ENCODE measurements around the gene BARHL2.

Gene BARHL2

DNA sequence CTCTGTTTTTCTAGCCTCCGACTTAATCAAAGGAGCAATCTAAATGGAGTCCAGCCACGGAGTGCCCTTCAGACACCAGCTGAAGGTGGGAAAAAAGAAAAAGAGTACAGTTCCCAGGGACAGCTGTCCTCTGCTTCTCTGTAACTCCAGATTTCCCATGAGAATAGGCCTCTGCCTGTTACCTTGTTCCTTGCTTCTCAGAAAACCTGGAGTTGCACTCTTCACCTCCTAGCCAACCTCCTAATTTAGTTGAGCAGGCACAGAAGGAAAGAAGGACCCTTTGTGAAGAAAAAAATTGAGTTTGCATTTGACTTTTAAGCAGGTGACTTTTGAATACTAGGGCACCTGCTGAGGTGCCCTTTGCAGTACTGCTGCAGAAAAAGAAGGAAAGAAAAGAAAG is 8.3 kb downstream of the BARHL2 start:
- no peak overlapping the region for H3K27ac ChIP-seq

DNA sequence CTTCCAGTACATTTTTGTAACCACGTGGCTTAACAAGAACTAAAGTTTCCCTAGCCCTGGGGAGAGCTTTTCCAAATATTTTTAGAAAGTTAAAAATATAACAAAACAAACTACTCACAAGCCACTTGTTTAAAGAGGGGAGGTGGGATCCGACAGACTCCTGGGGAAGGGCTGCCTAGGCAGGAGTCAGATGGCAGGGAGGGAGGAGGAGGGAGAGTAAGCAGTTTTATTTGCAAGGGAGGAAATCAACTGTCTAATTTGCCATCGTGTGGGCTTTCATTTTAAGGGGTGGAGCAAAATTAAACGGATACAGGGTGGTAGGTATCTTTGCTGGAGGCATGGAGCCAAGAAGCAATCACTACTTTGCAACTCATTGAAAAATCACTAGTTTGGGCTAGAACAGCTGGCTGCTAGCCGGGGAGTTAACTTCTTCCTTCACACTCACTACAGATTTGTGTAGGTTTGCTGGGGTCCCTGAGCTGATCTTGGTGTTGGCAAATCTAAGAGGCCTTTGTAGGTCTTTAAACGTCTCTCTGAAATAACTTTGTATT is 8.8 kb downstream of the BARHL2 start:
- TF ChIP-seq, protein P1, sequence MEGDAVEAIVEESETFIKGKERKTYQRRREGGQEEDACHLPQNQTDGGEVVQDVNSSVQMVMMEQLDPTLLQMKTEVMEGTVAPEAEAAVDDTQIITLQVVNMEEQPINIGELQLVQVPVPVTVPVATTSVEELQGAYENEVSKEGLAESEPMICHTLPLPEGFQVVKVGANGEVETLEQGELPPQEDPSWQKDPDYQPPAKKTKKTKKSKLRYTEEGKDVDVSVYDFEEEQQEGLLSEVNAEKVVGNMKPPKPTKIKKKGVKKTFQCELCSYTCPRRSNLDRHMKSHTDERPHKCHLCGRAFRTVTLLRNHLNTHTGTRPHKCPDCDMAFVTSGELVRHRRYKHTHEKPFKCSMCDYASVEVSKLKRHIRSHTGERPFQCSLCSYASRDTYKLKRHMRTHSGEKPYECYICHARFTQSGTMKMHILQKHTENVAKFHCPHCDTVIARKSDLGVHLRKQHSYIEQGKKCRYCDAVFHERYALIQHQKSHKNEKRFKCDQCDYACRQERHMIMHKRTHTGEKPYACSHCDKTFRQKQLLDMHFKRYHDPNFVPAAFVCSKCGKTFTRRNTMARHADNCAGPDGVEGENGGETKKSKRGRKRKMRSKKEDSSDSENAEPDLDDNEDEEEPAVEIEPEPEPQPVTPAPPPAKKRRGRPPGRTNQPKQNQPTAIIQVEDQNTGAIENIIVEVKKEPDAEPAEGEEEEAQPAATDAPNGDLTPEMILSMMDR (conservative IDR thresholded peaks at IDR 0.05), result no peak
- TF ChIP-seq ZFX (IDR thresholded peaks at IDR 0.05), result no peak

More for the DNA sequence above, 8.3 kb downstream of the BARHL2 start:
- TF ChIP-seq, protein P1 (conservative IDR thresholded peaks at IDR 0.05), result no peak
- TF ChIP-seq ZFX (IDR thresholded peaks at IDR 0.05), result no peak

DNA sequence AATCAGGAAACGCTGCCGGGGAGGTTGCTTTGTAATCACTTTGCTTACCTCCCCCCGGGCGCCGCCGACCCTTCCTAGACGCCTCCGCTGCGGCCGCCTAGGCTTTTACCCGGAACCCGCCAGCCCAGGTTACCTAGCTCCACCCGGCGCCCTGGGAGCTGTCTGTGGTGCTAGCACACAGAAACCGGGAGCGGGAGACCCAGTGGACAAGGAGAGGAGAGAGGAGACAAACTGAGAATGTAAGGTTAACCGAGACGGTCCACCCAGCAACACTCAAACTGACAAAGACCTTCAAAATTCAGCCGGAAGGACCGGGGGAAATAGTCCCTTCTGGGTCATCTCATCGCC is 9.8 kb downstream of the BARHL2 start:
- TF ChIP-seq, protein P1 (conservative IDR thresholded peaks at IDR 0.05), result no peak
- no peak for TF ChIP-seq ZFX (IDR thresholded peaks at IDR 0.05)
- H3K27ac ChIP-seq, result no peak overlapping the region

More for the DNA sequence above, 8.8 kb downstream of the BARHL2 start:
- no peak overlapping the region for H3K27ac ChIP-seq

DNA sequence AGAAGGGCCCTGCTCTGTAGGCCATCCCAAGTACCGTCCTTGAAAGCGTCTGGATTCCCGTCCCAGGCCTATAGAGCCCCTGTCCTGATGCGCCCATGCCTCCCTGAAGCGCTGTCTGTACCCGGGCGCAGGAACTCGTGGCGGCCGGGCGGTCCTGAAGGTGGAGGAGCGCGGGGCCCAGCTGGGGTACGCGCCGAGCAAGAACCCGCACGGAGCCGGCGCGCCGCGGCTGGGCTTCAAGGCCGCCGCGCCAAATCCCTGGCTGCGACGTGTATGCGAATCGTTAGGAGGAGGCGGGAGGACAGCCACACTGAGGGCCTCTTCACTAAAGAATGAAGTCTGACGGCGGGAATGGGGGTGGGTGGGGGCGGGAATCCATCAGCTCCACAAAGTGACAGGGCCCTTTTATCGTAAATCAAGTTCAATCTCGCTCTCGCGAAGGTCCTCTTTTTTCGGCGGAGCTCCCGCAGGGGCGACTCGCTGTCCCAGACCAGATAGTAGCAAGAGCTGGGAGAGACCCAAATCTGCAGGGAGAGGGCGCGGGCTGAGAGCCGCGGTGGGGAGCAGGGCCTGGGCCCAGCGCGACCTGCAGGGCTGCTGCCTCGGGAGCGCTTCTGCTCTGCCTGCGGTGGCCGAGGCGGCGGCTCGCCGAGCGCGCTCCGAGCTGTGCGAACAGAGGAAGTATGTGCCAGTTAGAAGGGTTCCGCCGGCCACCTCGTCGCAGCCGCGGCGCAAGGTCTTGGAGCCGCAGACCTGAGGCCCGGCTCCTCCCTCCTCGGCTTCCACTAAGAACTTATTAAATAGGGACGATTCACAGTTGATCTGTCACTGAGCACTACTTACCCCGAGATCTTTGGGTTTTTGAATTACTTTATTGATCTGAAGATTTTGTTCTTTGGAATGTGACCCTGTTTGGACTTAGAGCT is 10.4 kb downstream of the BARHL2 start:
- H3K27ac ChIP-seq, result no peak overlapping the region
- no peak for TF ChIP-seq ZFX (IDR thresholded peaks at IDR 0.05)
- TF ChIP-seq, protein P1 (conservative IDR thresholded peaks at IDR 0.05), result no peak

DNA sequence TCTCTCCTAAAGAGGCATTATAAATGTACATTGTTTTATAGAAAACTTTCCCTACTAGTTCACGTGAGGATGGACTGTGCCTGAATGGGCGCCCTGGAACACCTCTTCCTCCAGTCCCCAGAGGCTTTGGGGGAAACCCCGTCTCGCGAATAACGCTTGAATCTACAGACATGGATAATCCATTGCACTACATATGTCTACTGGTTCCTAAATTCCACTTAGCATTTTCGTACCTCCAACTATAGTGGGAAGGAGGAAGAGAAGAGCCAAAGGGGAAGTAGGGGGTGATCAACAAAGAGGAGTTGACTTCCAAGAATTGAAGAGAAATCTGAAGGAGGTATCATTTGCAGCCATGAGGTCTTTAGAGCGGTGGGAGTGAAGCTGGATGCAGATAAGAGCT is 11.1 kb downstream of the BARHL2 start:
- TF ChIP-seq ZFX (IDR thresholded peaks at IDR 0.05), result no peak
- TF ChIP-seq, protein P1 (conservative IDR thresholded peaks at IDR 0.05), result no peak
- no peak overlapping the region for H3K27ac ChIP-seq

DNA sequence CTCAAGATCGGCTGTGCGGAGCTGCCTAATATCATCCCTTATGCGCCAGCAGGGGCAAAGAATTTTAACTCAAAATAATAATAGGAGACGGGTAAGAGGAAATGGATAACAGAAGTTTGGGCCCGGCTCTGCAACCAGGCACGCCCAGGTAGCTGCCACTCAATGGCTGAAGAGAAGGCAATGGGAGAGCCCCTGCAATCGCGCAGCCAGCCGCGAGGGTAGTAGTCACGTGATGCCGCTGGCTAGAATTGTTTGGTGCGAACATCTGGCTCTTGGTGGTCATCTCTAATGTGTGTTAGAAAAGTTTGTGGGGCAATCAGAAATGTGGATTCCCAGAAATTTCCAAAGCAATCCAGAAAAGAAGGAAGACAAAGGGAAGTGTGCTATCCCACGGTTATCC is 12.3 kb downstream of the BARHL2 start:
- TF ChIP-seq, protein P1 (conservative IDR thresholded peaks at IDR 0.05), result no peak
- TF ChIP-seq ZFX (IDR thresholded peaks at IDR 0.05), result no peak
- no peak overlapping the region for H3K27ac ChIP-seq

DNA sequence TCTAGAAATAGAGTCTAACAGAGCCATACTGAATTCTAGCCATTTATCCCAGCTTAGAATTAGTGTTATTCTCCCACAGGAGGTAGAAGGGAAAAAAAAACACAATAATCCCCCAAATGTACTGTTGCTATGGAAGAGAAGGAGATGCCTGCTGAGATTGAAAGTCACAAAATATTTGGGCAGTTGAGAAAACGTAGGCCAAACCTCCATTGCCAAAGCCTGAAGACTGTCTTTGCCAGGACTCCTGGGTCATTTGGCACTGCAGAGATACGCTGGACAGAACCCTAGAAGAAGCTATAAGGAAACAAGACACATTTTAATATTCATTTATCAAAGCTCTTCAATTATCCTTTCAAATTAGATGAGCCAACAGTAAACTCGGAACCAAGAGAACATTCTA is 22.3 kb downstream of the BARHL2 start:
- no peak for TF ChIP-seq ZFX (IDR thresholded peaks at IDR 0.05)
- TF ChIP-seq, protein P1 (conservative IDR thresholded peaks at IDR 0.05), result no peak
- H3K27ac ChIP-seq, result no peak overlapping the region

All from C4-2B (cell line).